Measurements from ENCODE around the gene SPACA4.

Gene SPACA4

DNA sequence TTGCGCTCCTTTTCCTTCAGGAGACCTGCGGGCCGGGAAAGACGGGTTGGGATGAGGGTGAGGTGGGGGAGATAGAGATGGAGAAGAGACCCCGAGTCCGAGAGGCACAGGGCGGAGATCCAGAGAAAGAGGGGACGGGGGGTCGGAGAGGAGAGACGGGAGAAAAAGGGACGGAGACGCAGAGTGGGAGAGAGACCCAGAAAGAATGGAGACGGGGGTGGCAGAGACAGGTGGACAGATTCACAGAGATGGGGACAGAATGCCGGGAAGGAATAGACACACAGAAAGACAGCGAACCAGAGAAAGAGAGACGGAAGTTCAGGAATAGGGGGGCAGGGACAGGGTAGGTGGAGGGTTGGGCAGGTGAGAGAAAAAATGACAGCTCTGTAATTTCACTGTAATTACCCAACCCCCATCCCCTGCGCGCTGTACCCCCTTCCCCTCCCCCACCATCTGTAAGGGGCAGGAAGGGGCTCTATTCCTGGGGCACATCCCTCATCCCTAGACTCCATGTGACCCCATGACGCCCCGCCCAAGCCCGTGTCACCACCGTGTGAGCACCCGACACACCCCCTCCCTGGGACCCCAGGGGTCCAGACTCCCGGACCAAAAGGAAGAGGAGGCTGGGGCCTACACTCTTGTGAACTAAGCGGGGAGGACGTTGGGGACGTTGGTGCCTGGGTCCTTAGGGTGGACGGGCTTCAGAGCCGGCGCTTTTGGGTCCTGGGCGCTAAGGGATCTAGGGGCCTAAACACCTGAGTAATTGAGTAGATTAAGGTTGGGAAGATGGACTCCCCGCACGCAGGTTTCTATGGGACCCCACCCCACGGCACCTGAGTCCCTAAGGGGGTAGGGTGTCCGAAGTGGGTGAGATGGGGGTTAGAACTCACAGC is 29.7 kb downstream of the SPACA4 start:
- no peak for DNase-seq

DNA sequence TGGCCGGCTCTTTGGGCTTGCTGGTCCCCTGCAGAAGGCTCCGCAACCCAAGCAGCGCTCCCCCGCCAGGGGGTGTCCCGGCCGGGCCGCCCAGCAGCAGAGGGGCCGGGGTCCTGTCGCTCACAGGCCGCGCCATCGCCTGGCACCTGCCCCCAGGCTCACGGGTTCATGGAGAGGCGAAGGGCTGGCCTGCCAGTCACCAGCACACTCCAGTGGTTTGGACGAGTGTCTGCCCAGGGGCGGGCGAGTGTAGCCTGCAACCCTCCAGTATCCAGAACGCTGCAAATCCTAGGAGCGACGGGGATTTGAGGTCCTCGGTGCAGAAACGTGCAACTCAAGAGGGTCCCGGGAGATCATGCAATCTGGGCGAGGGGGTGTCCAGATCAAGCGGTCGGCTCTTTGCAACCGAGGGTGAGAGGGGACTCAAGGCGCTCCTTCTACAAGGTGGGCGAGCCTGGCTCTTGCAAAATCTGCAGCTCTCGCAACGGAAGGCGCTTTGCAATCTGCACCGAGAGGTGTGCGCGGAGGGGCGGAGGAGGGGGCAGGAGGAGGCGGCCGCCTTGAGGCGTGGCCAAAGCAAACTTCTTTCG is 30.4 kb downstream of the SPACA4 start, which contains the start of gene DBP:
DBP (minus strand) TSS at position 521 of the 590 bp plus-strand sequence; CDS start at position 136, 385 bp downstream.
- peak; percentile 52 for DNase-seq

DNA sequence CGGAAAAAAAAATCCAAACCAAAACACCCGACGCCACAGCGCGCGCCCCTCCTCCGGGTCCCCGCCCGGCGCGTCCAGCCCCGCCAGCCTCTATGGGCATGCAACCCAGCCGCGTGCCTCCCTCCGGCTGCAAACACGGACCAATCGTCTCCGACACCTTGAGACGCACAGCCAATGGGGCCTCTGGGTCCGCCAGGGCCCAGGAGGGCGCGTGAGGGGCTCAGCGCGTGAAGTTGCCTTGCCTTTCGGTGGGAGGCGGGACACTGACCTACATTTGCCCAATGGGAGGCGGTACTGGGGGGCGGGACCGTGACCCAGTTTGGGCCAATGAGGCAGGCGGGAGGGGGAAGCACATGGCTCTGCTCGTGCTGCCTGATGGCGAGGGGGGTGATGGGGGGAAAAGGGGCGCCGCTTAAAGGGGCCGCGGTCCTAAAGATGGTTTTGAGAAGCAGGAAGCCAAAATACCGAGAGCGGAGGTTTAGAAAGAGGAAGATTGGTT is 31.0 kb downstream of the SPACA4 start:
- DNase-seq: peak; percentile 99

- DNase-seq: peak; percentile 76
Observed at GRCh38 chr19:48637948-48638830, 31.6 kb downstream of the SPACA4 start.

- DNase-seq: no peak
Observed at GRCh38 chr19:48638831-48639381, 32.4 kb downstream of the SPACA4 start.

- no peak for DNase-seq
Observed at GRCh38 chr19:48639483-48640375, 33.2 kb downstream of the SPACA4 start.

GRCh38 chr19:48641850-48642249 is 35.3 kb downstream of the SPACA4 start:
- DNase-seq: no peak

DNA sequence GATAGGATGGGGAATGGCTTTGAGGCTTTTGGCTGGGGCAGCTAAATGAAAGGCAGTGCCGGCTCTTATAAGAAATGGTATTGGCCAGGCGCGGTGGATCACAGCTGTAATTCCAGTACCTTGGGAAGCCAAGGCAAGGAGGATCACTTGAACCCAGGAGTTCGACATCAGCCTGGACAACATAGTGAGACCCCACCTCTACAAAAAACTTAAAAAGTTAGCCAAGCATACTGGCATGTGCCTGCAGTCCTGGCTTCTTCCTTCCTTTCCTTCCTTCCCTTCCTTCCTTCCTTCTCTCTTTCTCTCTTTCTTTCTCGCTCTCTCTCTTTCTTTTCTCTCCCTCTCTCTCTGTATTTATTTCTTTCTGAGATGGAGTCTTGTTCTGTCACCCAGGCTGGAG is 36.3 kb downstream of the SPACA4 start:
- no peak for DNase-seq

GRCh38 chr19:48644355-48644754 is 37.8 kb downstream of the SPACA4 start:
- DNase-seq: no peak

GRCh38 chr19:48644839-48645619 is 38.5 kb downstream of the SPACA4 start:
- DNase-seq: peak; percentile 81

GRCh38 chr19:48645620-48646000 is 39.1 kb downstream of the SPACA4 start:
- DNase-seq: no peak

DNA sequence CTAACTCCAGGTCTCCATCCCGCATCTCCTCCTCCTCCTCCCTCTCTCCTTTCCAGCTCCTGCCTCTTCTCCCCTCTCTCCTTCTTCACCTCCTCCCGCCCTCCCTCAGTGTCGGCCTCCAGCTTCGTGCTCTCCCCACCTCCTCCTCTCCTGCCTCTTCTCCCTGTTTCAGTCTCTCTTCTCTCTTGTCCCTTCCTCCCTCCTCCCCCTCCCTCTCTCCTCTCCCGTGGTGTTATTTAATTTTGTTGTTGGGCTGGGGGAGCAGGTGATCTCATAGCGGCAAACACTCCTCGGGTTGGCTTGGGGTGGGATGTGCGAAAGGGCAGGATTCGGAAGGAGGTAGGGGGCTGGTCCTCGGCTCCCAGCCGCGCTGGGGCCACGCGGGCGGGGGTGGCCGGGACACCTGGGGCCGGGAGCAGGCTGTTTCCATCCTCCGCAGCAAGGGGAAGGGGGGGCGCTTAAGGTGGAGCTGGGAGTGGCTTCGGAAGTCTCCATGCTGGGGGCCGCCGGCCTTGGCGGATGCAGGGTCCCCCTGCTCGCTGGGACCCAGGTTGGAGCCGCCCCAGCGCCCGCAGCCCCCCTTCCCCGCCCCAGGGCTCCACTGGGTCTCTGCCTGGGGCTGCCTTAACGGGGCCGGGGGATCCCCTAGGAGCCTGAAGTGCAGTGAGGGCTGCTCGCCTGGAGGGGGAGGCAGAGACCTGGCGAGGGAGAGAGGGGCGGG is 39.6 kb downstream of the SPACA4 start, which contains the start of gene CA11:
CA11 (minus strand) TSS at position 187 of the 721 bp plus-strand sequence. CDS start 555 bp downstream, outside the sequence.
- DNase-seq: peak; percentile 92

DNA sequence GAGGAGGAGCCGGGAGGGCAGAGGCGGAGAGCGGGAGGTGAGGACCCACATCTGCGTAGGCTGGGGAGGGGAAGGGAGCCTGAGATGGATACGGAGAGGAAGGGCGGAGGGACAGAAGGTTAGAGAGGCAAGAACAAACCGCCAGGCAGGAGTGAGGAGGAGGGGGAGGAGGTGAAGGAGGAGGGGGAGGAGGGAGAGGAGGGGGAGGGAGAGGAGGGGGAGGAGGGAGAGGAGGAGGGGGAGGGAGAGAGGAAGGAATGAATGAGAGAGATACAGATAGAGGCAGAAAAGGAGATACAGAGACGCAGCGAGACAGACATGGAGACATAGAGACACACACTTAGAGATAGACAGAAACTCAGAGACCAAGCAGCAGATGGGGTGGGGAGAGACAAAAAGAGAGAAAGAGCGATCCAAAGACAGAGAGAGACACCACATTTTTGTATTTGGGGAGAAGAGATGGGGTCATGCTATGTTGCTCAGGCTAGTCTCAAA is 40.2 kb downstream of the SPACA4 start:
- no peak for DNase-seq

DNA sequence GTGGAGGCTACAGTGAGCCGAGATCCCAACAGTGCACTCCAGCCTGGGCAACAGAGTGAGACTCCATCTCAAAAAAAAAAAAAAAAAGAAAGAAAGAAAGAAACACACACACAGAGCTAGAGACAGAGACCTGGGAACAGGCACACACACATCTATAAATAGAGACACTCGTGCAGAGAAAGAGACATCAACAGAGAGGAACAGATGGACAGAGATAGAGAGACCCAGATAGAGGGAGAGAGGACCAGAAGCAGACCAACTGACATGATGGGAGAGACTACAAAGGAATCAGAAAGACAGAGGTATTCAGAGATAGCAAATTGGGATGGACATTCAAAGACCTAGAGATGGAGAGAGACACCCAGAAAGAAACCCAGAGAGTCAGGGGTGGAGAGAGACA is 41.6 kb downstream of the SPACA4 start:
- DNase-seq: no peak

GRCh38 chr19:48650974-48651682 is 44.6 kb downstream of the SPACA4 start:
- no peak for DNase-seq

GRCh38 chr19:48651683-48652048 is 45.1 kb downstream of the SPACA4 start:
- no peak for DNase-seq

DNA sequence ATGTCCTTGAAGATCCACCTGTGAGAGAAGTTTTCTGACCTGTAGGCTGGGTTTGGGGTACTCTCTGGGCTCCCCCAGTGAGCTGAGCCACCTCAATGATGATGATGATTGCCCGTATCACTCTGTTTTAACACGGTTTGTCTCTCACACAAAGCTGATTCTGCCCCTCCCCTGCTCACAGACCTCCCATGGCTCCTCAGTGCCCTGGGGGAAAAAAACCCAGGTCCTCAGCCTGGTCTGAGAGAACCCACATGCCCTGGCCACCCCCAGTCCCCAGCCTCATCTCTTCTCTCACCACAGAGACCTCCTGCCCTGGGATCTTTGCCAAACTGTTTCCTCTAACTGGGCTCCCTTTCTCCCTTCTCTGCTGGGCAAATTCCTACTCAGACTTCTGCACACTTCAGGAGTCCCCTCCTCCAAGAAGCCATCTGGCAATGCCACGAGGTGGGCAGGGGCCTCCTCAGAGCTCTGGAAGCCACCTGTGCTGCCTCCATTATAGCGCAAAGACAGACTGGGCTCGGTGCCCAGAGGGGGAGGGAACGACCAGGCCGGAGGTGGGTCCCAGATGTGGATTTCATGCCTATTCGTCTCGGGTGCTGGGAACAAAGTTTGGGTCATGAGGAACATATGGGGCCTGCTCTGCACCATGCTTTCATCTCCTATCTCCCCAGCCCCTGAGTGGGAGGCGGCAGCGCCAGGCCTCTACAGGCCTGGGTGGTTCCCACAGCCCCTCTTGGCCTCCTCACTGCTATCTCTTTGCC is 47.9 kb downstream of the SPACA4 start:
- no peak for DNase-seq

DNA sequence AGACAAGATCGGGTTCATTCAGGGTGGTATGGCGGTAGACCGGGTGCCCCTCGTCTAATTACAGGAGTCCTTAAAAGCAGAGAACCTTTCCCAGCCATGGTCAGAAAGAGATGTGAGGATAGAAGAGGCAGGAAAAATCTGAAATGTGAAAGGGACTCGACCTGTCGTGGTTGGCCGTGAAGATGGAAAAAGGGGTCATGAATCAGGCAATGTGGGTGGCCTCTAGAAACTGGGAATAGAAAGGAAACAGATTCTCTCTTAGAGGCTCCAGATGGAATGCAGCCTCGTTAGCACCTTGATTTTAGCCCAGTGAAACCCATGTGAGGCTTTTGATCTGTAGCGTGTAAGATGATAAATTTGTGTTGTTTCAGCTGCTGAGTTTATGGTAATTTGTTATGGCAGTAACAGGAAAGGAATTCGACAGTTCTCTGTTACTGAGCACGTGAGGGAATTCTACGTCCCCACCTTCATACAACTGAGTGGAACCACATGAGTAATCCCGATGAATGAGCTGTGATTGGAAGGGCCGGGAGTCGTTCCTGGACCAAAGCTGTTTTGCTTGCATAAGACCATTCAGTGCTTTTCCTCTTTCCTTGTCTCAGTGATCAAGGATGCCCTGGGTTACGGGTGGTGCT is 50.4 kb downstream of the SPACA4 start:
- DNase-seq: no peak

Measured in stimulated activated CD8-positive, alpha-beta memory T cell treated with anti-CD3 and anti-CD28 coated beads, Interleukin-4, amount 100 ng/mL, for 48 hours (primary cell).